GDM1 (cell line): ENCODE measurements around the gene GTF2E1.

ENCODE experiments used
- DNase-seq: peaks from one replicate; lab custom pipeline; 2025; lab: John Stamatoyannopoulos, UW

The GTF2E1 gene

DNA sequence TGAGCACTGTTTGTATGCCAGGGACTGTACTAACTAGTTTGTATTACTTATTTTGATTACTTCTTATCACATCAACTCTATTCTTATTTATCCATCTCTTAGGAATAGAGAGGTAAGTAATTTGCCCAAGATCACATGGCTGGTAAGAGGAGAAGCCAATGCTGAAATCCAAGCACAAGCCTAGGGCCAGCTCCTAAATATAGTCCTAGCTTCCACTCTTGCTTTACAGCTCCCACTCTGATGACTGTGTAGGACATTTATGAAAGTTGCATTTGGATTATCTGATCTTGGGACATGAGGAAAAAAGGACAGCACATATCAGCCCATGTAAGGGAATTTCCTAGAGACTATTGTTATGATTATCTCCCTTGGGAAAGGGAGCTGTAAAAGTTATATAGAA lies 58.1 kb downstream of the GTF2E1 start:
- no peak for DNase-seq

DNA sequence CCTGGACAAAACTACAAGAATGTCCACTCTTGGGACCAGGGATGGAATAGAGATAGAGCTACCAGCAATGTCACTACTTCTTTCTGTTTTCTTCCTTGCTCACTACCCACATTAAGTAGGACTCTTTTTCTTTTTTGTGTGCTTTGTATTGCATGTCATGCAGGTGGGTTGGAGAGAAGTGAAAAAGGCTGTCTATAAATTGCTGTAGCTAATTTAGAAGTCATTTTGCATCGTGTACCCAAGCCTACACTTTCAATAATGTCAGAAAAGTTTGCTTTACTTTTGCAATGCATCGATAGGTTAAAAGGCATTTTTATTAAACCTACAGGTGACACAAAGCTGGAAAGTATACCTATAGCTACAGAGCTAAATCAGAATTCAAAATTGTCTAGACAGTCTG lies 58.9 kb downstream of the GTF2E1 start:
- no peak for DNase-seq

DNA sequence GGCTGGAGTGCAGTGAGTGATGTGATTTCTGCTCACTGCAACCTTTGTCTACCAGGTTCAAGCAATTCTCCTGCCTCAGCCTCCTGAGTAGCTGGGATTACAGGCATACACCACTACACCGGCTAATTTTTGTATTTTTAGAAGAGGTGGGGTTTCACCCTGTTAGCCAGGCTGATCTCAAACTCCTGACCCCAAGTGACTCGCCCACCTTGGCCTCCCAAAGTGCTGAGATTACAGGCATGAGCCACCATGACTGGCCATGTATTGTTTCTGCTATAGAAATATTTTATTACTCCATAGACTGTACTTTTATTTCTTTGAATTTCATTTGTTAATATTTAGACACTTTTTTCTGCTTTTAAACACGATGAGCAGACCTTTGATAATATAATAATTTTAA lies 60.4 kb downstream of the GTF2E1 start:
- DNase-seq: no peak

DNA sequence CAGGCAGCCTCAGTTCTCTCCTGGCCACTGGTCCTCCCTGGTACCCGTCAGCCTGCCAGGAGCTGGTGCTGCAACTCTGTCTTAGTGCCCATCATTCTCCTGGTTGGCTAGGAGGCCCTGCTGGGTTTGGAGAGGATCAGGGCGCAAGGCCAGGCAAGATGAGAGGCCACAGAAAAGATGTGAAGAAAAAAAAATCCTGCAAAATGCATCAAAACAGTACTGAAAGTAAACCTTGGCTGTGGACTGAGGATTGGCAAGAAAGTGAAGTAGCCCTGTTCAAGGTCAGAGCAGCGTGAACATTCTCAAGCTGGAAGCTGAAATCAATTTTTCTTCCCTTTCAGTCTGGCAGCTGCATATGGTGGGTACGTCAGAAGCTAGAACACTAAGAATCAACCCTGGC lies 74.2 kb downstream of the GTF2E1 start:
- no peak for DNase-seq

DNA sequence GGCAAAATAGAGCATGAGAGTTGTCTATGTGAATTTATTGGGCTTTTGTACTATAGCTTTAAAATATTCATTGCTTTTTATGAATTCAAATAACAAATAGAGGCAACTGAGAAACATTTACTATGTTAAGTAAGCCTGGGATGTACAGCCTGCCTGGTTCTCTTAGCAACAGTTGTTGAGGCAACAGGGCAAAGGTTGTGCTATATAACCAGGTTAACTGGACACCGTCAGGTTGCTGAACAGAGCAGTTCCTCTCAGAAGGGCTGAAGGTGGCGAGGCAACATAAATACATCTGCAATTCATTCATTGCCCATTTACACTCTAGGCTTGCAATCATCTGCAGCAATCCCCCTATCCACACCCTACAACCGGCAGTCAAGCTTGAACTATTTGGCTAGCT lies 78.2 kb downstream of the GTF2E1 start:
- DNase-seq: no peak

DNA sequence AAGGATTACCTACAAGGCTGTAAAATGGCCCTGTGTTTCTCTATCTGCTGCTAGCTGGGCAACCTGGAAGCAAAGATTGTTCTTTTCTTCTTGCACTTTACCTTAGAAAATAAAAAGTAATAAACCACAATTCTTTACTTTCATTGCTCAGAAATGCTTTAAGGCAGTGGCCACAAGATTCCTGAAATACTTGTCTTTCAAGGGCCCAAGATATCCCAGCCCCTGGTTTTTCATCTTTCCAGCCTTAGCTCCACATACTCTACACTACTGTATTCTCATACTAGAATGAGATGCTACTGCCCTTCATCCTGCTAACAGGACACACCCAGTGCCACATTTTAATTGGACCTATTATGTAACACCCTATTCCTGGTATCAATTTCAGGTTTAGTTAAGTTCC lies 78.9 kb downstream of the GTF2E1 start:
- no peak for DNase-seq

DNA sequence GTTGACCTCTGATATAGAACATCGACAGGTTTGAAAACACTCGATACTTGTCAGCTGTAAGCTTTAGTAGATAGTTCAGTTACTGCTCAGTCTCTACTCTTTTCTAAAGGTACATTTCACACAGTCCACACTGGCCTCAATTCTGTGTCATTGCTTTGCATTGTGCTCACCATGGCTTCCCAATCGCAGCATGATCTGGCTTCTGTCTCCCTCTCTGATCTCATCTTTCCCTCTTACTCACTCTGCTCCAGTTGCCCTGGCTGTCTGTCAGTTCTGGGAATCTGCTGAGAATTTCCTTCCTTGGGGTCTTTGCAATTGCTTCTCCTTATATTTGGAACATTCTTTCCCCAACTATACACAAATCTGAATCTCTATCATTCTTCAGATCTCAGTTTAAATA lies 80.6 kb downstream of the GTF2E1 start:
- DNase-seq: no peak

DNA sequence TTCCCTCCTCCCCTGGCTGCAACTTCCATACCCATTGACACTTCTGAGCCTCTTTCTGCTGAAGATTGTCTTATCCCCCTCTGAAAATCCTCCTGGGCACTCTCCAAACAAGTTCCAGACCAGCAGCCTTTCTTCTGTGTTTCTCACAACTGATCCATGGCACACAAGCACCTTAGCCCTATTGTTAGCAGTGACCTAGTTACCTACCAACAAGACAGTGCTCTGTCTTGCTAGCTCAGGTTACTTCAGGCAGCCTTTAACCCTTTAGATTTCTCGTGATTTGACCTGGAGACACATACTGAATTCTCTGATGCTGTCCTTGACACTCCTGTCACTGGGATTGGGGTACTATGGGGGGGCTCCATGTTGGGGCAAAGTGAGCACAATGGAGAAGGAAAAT lies 82.1 kb downstream of the GTF2E1 start:
- no peak for DNase-seq

DNA sequence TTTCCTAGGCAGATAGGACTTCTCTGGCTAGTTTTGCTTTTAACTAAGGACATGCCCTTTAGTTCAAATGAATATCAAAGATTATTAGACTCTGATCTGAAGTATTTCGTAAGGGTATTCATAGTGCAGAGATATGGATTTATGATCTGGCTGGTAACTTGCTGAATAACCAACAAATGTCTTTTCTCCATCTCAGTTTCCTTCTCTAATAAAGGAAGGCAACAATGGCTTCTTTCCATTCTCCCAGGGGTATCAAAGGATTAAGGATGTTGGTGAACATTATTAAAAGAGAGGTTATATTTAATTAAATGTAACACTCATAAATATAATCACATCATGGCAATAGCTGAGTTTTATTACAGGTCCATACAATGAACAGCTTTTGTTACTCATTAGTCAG lies 86.3 kb downstream of the GTF2E1 start:
- DNase-seq: no peak

DNA sequence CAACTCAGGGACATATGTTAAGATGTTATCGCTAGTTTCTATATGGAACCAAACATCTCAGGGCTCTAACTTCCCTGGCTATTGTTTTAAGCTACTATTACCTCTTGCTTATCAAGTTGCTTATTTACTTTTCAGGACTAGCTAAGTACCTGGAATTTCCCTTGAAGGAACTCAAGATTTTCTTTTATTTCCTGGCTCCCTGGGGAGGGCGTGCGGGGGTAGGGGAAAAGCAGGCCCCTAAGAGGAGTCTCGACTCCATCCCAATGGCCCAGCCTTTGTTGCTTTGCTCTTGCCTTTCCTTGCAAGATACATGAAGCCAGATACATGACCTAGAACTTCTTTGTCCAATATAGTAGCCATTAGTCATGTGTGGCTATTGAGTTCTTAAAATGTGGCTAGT lies 88.5 kb downstream of the GTF2E1 start:
- DNase-seq: no peak
